ENCODE results near the gene ABCF2. TPM values are rescaled to one million over a fixed set of nuclear protein-coding genes. Genes with fewer than 3 reads are reported as not detected.

ABCF2 gene
- 65.0 and 74.0 TPM in 2 replicates for total RNA-seq (2014; rRNA removed; shearing (Covaris generic))

- DNase-seq (ENCODE audit: low read depth) = peak; percentile 99
Observed at GRCh38 chr7:151226875-151227782, at the start of gene ABCF2. Gene ABCF2, minus strand, starts transcription at chr7:151227205. Its CDS starts 747 bp downstream, at chr7:151226458.

GRCh38 chr7:151275813-151276577 lies 49.0 kb upstream of the ABCF2 start:
- DNase-seq (ENCODE audit: low read depth) = no peak

- no peak for DNase-seq (ENCODE audit: low read depth)
Observed at GRCh38 chr7:151274936-151275812, 48.2 kb upstream of the ABCF2 start.

GRCh38 chr7:151274396-151274795 lies 47.4 kb upstream of the ABCF2 start:
- no peak for DNase-seq (ENCODE audit: low read depth)

- DNase-seq (ENCODE audit: low read depth) = no peak
Observed at GRCh38 chr7:151273651-151274390, 46.8 kb upstream of the ABCF2 start.

GRCh38 chr7:151272877-151273276 lies 45.9 kb upstream of the ABCF2 start:
- no peak for DNase-seq (ENCODE audit: low read depth)

- no peak for DNase-seq (ENCODE audit: low read depth)
Observed at GRCh38 chr7:151272405-151272804, 45.4 kb upstream of the ABCF2 start.

- DNase-seq (ENCODE audit: low read depth) = no peak
Observed at GRCh38 chr7:151271699-151272355, 44.8 kb upstream of the ABCF2 start.

GRCh38 chr7:151269511-151269910 lies 42.5 kb upstream of the ABCF2 start:
- no peak for DNase-seq (ENCODE audit: low read depth)

GRCh38 chr7:151265351-151265931 lies 38.4 kb upstream of the ABCF2 start:
- no peak for DNase-seq (ENCODE audit: low read depth)

- no peak for DNase-seq (ENCODE audit: low read depth)
Observed at GRCh38 chr7:151264615-151265014, 37.6 kb upstream of the ABCF2 start.

GRCh38 chr7:151261529-151261928 lies 34.5 kb upstream of the ABCF2 start:
- DNase-seq (ENCODE audit: low read depth) = no peak

GRCh38 chr7:151260883-151261282 lies 33.9 kb upstream of the ABCF2 start:
- no peak for DNase-seq (ENCODE audit: low read depth)

- no peak for DNase-seq (ENCODE audit: low read depth)
Observed at GRCh38 chr7:151260471-151260870, 33.5 kb upstream of the ABCF2 start.

GRCh38 chr7:151257990-151258389 lies 31.0 kb upstream of the ABCF2 start:
- no peak for DNase-seq (ENCODE audit: low read depth)

- no peak for DNase-seq (ENCODE audit: low read depth)
Observed at GRCh38 chr7:151256410-151257045, 29.5 kb upstream of the ABCF2 start.

- no peak for DNase-seq (ENCODE audit: low read depth)
Observed at GRCh38 chr7:151255390-151255789, 28.4 kb upstream of the ABCF2 start.

GRCh38 chr7:151254851-151255250 lies 27.8 kb upstream of the ABCF2 start:
- no peak for DNase-seq (ENCODE audit: low read depth)

- DNase-seq (ENCODE audit: low read depth) = no peak
Observed at GRCh38 chr7:151254316-151254715, 27.3 kb upstream of the ABCF2 start.

Data from M059J (cell line).